GM23338 (cell line): ENCODE results near the gene METTL3. TPM values are rescaled to one million over a fixed set of nuclear protein-coding genes. Genes with fewer than 3 reads are reported as not detected.
A peak's percentile ranks its signal among the peaks of the same experiment; 100 is the strongest.

Source experiments
- ATAC-seq: fragments of 200-7000 bp; cut with Tn5 transposase; 3 replicates; pipeline ENCODE4 v1.9.1; 2020
- DNase-seq: peaks from one replicate; pipeline ENCODE4 v3.0.0-alpha.2; 2015; ENCODE audit warnings: low spot score
- H2AFZ ChIP-seq: fragments of 200-600 bp; sonication (generic); 2 replicates; pipeline ENCODE4 v1.8.0; 2016; ENCODE audit warnings: antibody characterized with exemption, mild to moderate bottlenecking, moderate library complexity
- H3F3A ChIP-seq: fragments of 200-600 bp; sonication (generic); replicated peaks from 2 replicates; pipeline ENCODE4 v1.8.0; 2017; ENCODE audit warnings: antibody characterized with exemption, mixed run types, low read depth
- H3K27ac ChIP-seq: fragments of 200-600 bp; sonication (generic); 2 replicates; pipeline ENCODE4 v1.6.1; 2016; ENCODE audit warnings: low read depth
- H3K27me3 ChIP-seq: fragments of 200-600 bp; sonication (generic); 2 replicates; pipeline ENCODE4 v1.8.0; 2016; ENCODE audit warnings: mild to moderate bottlenecking, mixed run types, moderate library complexity; ENCODE audit not compliant: insufficient read depth
- H3K36me3 ChIP-seq: fragments of 200-600 bp; sonication (generic); 2 replicates; pipeline ENCODE4 v1.8.0; 2016; ENCODE audit warnings: mild to moderate bottlenecking; ENCODE audit not compliant: insufficient read depth
- H3K4me1 ChIP-seq: fragments of 200-600 bp; sonication (generic); 2 replicates; pipeline ENCODE4 v1.8.0; 2016; ENCODE audit warnings: mild to moderate bottlenecking, moderate library complexity; ENCODE audit not compliant: insufficient read depth
- H3K4me2 ChIP-seq: fragments of 200-600 bp; sonication (generic); 2 replicates; pipeline ENCODE4 v1.7.1; 2017; ENCODE audit warnings: mixed run types
- H3K4me3 ChIP-seq: fragments of 200-600 bp; sonication (generic); 2 replicates; pipeline ENCODE4 v1.6.1; 2016; ENCODE audit warnings: mixed run types
- H3K79me2 ChIP-seq: fragments of 200-600 bp; sonication (generic); replicated peaks from 2 replicates; pipeline ENCODE4 v1.8.0; 2017; ENCODE audit warnings: mild to moderate bottlenecking; ENCODE audit not compliant: insufficient read depth
- H3K9me2 ChIP-seq: fragments of 200-600 bp; sonication (generic); 2 replicates; pipeline ENCODE4 v1.8.0; 2017; ENCODE audit not compliant: insufficient read depth
- H4K20me1 ChIP-seq: fragments of 200-600 bp; sonication (generic); replicated peaks from 2 replicates; pipeline ENCODE4 v1.8.0; 2017; ENCODE audit warnings: mild to moderate bottlenecking; ENCODE audit not compliant: insufficient read depth
- H3K27ac Mint-ChIP-seq: 2 replicates; pipeline ENCODE4 v1.8.0; 2020; ENCODE audit warnings: inconsistent platforms, mild to moderate bottlenecking, moderate library complexity, mixed read lengths
- H3K27me3 Mint-ChIP-seq: 3 replicates; pipeline ENCODE4 v1.8.0; 2022; ENCODE audit warnings: low read depth, mild to moderate bottlenecking, moderate library complexity, mixed read lengths, inconsistent platforms; ENCODE audit not compliant: insufficient read depth, poor library complexity
- H3K36me3 Mint-ChIP-seq: 3 replicates; pipeline ENCODE4 v1.8.0; 2021; ENCODE audit warnings: low read depth, mild to moderate bottlenecking, inconsistent platforms, moderate library complexity, mixed read lengths
- H3K4me1 Mint-ChIP-seq: 3 replicates; pipeline ENCODE4 v1.8.0; 2020; ENCODE audit warnings: mild to moderate bottlenecking, inconsistent platforms, mixed read lengths
- H3K4me3 Mint-ChIP-seq: 3 replicates; pipeline ENCODE4 v1.8.0; 2021; ENCODE audit warnings: moderate library complexity, mild to moderate bottlenecking, inconsistent platforms, mixed read lengths
- H3K9me3 Mint-ChIP-seq: 3 replicates; pipeline ENCODE4 v1.8.0; 2020; ENCODE audit warnings: moderate library complexity, mild to moderate bottlenecking, inconsistent platforms, mixed read lengths
- CREB1 ChIP-seq: fragments of 250-450 bp; sonication (Bioruptor Pico); IDR thresholded peaks from 2 replicates; pipeline ENCODE4 v1.5.0; 2020; ENCODE audit warnings: low read depth, mild to moderate bottlenecking, moderate library complexity
- CTCF ChIP-seq, 2 experiments: fragments of 200-600 bp in 1 of 2; sonication (generic) in 1 of 2; conservative IDR thresholded peaks; 2 replicates each; pipeline versions ENCODE4 v1.5.1 to v1.6.1; 2016 to 2017; ENCODE audit warnings: antibody characterized with exemption in 2 of 2, low read depth in 2 of 2, mild to moderate bottlenecking in 2 of 2, moderate library complexity in 1 of 2
- ETS1 ChIP-seq: IDR thresholded peaks from 2 replicates; pipeline ENCODE4 v1.6.1; 2016; ENCODE audit warnings: antibody characterized with exemption
- EZH2 ChIP-seq: fragments of 200-600 bp; sonication (generic); IDR thresholded peaks from one replicate; pipeline ENCODE4 v1.8.0; 2017; ENCODE audit warnings: antibody characterized with exemption, mild to moderate bottlenecking, low read depth; ENCODE audit not compliant: unreplicated experiment
- EZH2phosphoT487 ChIP-seq: fragments of 200-600 bp; sonication (generic); IDR thresholded peaks from one replicate; pipeline ENCODE4 v1.8.1; 2018; ENCODE audit warnings: antibody characterized with exemption; ENCODE audit not compliant: unreplicated experiment
- JUNB ChIP-seq: IDR thresholded peaks from one replicate; pipeline ENCODE4 v1.6.1; 2016; ENCODE audit warnings: antibody characterized with exemption; ENCODE audit not compliant: unreplicated experiment
- NANOG ChIP-seq: IDR thresholded peaks from 2 replicates; pipeline ENCODE4 v1.6.1; 2016; ENCODE audit warnings: antibody characterized with exemption, borderline replicate concordance
- POLR2AphosphoS5 ChIP-seq: IDR thresholded peaks from 2 replicates; pipeline ENCODE4 v1.6.1; 2016; ENCODE audit warnings: antibody characterized with exemption, low read depth
- REST ChIP-seq: IDR thresholded peaks from one replicate; pipeline ENCODE4 v1.6.1; 2018; ENCODE audit warnings: antibody characterized with exemption; ENCODE audit not compliant: unreplicated experiment
- STAT1 ChIP-seq: IDR thresholded peaks from one replicate; pipeline ENCODE4 v1.6.1; 2016; ENCODE audit warnings: antibody characterized with exemption; ENCODE audit not compliant: unreplicated experiment
- ZNF114 ChIP-seq: fragments of 250-450 bp; sonication (Bioruptor Pico); IDR thresholded peaks from 2 replicates; pipeline ENCODE4 v1.5.0; 2020; ENCODE audit warnings: mild to moderate bottlenecking, moderate library complexity
- ZNF331 ChIP-seq: fragments of 250-450 bp; sonication (Bioruptor Pico); IDR thresholded peaks from 2 replicates; pipeline ENCODE4 v1.5.0; 2020; ENCODE audit warnings: low read depth, mild to moderate bottlenecking, moderate library complexity
- ZNF462 ChIP-seq: fragments of 250-450 bp; sonication (Bioruptor Pico); IDR thresholded peaks from 2 replicates; pipeline ENCODE4 v1.5.0; 2020; ENCODE audit warnings: mild to moderate bottlenecking, moderate library complexity
- polyA plus RNA-seq: library from polyadenylated mRNA; unstranded; fragments of >200 nt; fragmentation: Nextera tagmentation; extraction: Ambion mirVana; gene quantifications from 2 replicates; pipeline ENCODE4 v1.2.1, GENCODE V29; 2016
- total RNA-seq: library from RNA; depleted of rRNA; stranded (reverse); fragments of >200 nt; shearing (Covaris generic); gene quantifications from 2 replicates; pipeline ENCODE4 v1.2.3, GENCODE V29; 2014

METTL3 gene
- total and polyA plus RNA-seq, 2 experiments from 2014 or later: 100 to 140 TPM

GRCh38 chr14:21501568-21501967 lies 9.6 kb downstream of the METTL3 start:
- Histone ChIP-seq H3K79me2 (peaks cover 42% of the 10 kb centered on the region), H4K20me1 (no peaks in the 10 kb centered on the region), H3K36me3 (peaks cover 53% of the 10 kb centered on the region), H3F3A (peaks cover 24% of the 10 kb centered on the region; the same call in 1 of the 2 replicates), H3K4me1 (peaks cover 19% of the 10 kb centered on the region), H3K4me3 (no peak overlapping the region), H2AFZ (no peak overlapping the region), H3K27me3 (no peaks in the 10 kb centered on the region), H3K4me2 (no peak overlapping the region), H3K27ac (peak overlapping the region; percentile 29), H3K9me2 (no peaks in the 10 kb centered on the region)
- no peak for DNase-seq
- Mint-ChIP-seq H3K4me1 (peaks cover 35% of the 10 kb centered on the region), H3K27me3 (peaks cover 5% of the 10 kb centered on the region), H3K4me3 (no peak overlapping the region), H3K36me3 (peaks cover 86% of the 10 kb centered on the region), H3K27ac (no peak overlapping the region), H3K9me3 (no peaks in the 10 kb centered on the region)
- TF ChIP-seq ETS1: no peak
- TF ChIP-seq CTCF (conservative IDR thresholded peaks at IDR 0.05; ENCODE audit: low read depth in 2 of 2): no peak
- TF ChIP-seq POLR2AphosphoS5: no peak
- TF ChIP-seq EZH2: no peak
- no peak for TF ChIP-seq STAT1
- TF ChIP-seq NANOG: no peak
- no peak for TF ChIP-seq JUNB
- TF ChIP-seq ZNF114 (CRISPR knock-in tag): no peak
- no peak for TF ChIP-seq ZNF462 (CRISPR knock-in tag)
- TF ChIP-seq REST: no peak
- no peak for TF ChIP-seq EZH2phosphoT487
- TF ChIP-seq CREB1 (CRISPR knock-in tag): no peak
- no peak for TF ChIP-seq ZNF331 (CRISPR knock-in tag)
- no peak for ATAC-seq
